ENCODE results near the gene MAP4K4. TPM values are rescaled to one million over a fixed set of nuclear protein-coding genes. Genes with fewer than 3 reads are reported as not detected.
A peak's percentile ranks its signal among the peaks of the same experiment; 100 is the strongest.

MAP4K4 gene
- total and polyA plus RNA-seq, 2 of the 13 experiments (the other 11 are each of a cell fraction or from before 2014, with no cell fraction given): 105 to 264 TPM

- TF ChIP-seq FOXO4 (CRISPR knock-in tag; conservative IDR thresholded peaks at IDR 0.05) (no peak), CBX1 (IDR thresholded peaks at IDR 0.05; ENCODE audit: low read depth) (no peak), GZF1 (CRISPR knock-in tag; IDR thresholded peaks at IDR 0.05) (no peak), ERF (CRISPR knock-in tag; IDR thresholded peaks at IDR 0.05) (0 out of 2 replicates have a peak, but pooled peaks have one; percentile 39), ZSCAN9 (CRISPR knock-in tag; IDR thresholded peaks at IDR 0.05; ENCODE audit: borderline replicate concordance) (no peak), ZNF788 (CRISPR knock-in tag; IDR thresholded peaks at IDR 0.05; ENCODE audit: borderline replicate concordance) (peak; percentile 43; the same call in 1 of the 2 replicates), ARID4A (CRISPR knock-in tag; IDR thresholded peaks at IDR 0.05; ENCODE audit: borderline replicate concordance) (0 out of 2 replicates have a peak, but pooled peaks have one; percentile 34), TGIF2 (CRISPR knock-in tag; IDR thresholded peaks at IDR 0.05) (0 out of 2 replicates have a peak, but pooled peaks have one; percentile 56), ZNF772 (CRISPR knock-in tag; IDR thresholded peaks at IDR 0.05) (no peak), FOXA3 (CRISPR knock-in tag; IDR thresholded peaks at IDR 0.05) (no peak), ZNF407 (CRISPR knock-in tag; IDR thresholded peaks at IDR 0.05; ENCODE audit: not compliant biosample characterization) (peak; percentile 55), ZNF501 (CRISPR knock-in tag; IDR thresholded peaks at IDR 0.05) (0 out of 2 replicates have a peak, but pooled peaks have one; percentile 29)
Measured at GRCh38 chr2:101762451-101763171, 65.1 kb downstream of the MAP4K4 start (continued).
